MM.1S (cell line): ENCODE measurements around the gene FMN1.

Experiments used
- DNase-seq: peaks from one replicate; pipeline ENCODE4 v3.0.0-alpha.2; 2015
- H2AFZ ChIP-seq: fragments of 300-600 bp; sonication (generic); 2 replicates; pipeline ENCODE4 v1.6.0; 2016; ENCODE audit warnings: antibody characterized with exemption, low read length
- H3F3A ChIP-seq: fragments of 300-600 bp; sonication (generic); 2 replicates; pipeline ENCODE4 v1.6.1; 2016; ENCODE audit warnings: mild to moderate bottlenecking, antibody characterized with exemption, low read length, moderate library complexity, mixed read lengths; ENCODE audit not compliant: insufficient read depth
- H3K27ac ChIP-seq: fragments of 300-600 bp; sonication (generic); 2 replicates; pipeline ENCODE4 v1.5.1; 2016; ENCODE audit warnings: mild to moderate bottlenecking, low read length
- H3K27me3 ChIP-seq: fragments of 300-600 bp; sonication (generic); replicated peaks from 2 replicates; pipeline ENCODE4 v1.6.0; 2016; ENCODE audit warnings: low read length; ENCODE audit not compliant: insufficient read depth
- H3K36me3 ChIP-seq: fragments of 300-600 bp; sonication (generic); replicated peaks from 2 replicates; pipeline ENCODE4 v1.6.1; 2016; ENCODE audit warnings: mild to moderate bottlenecking, low read length, mixed read lengths; ENCODE audit not compliant: insufficient read depth
- H3K4me1 ChIP-seq: fragments of 300-600 bp; sonication (generic); 2 replicates; pipeline ENCODE4 v1.6.1; 2016; ENCODE audit warnings: low read length, mixed read lengths
- H3K4me2 ChIP-seq: fragments of 300-600 bp; sonication (generic); 2 replicates; pipeline ENCODE4 v1.6.0; 2016; ENCODE audit warnings: low read depth, low read length
- H3K4me3 ChIP-seq: fragments of 300-600 bp; sonication (generic); 2 replicates; pipeline ENCODE4 v1.5.1; 2016; ENCODE audit warnings: low read length, mixed read lengths
- H3K79me2 ChIP-seq: fragments of 300-600 bp; sonication (generic); 2 replicates; pipeline ENCODE4 v1.6.1; 2016; ENCODE audit warnings: mixed run types, low read length, mixed read lengths
- H3K9ac ChIP-seq: fragments of 300-600 bp; sonication (generic); 2 replicates; pipeline ENCODE4 v1.6.1; 2016; ENCODE audit warnings: low read length, mixed read lengths
- H3K9me2 ChIP-seq: fragments of 300-600 bp; sonication (generic); replicated peaks from 2 replicates; pipeline ENCODE4 v1.6.1; 2016; ENCODE audit warnings: mild to moderate bottlenecking, low read length, mixed read lengths; ENCODE audit not compliant: insufficient read depth
- H3K9me3 ChIP-seq: fragments of 300-600 bp; sonication (generic); replicated peaks from 2 replicates; pipeline ENCODE4 v1.6.1; 2016; ENCODE audit warnings: mild to moderate bottlenecking, low read length, mixed read lengths; ENCODE audit not compliant: insufficient read depth
- H4K20me1 ChIP-seq: fragments of 300-600 bp; sonication (generic); 2 replicates; pipeline ENCODE4 v1.6.1; 2016; ENCODE audit warnings: mild to moderate bottlenecking, low read length, moderate library complexity, mixed read lengths; ENCODE audit not compliant: insufficient read depth
- CTCF ChIP-seq: fragments of 300-600 bp; sonication (generic); IDR thresholded peaks from 2 replicates; pipeline ENCODE4 v1.5.1; 2016; ENCODE audit warnings: antibody characterized with exemption, low read length, mixed read lengths
- EZH2 ChIP-seq: fragments of 300-600 bp; sonication (generic); optimal IDR thresholded peaks from 2 replicates; pipeline ENCODE3; 2017; ENCODE audit warnings: low read depth, mild to moderate bottlenecking, antibody characterized with exemption, low read length, mixed read lengths
- EZH2phosphoT487 ChIP-seq: fragments of 300-600 bp; sonication (generic); IDR thresholded peaks from 2 replicates; pipeline ENCODE4 v1.6.1; 2018; ENCODE audit warnings: antibody characterized with exemption, low read length

FMN1 gene

GRCh38 chr15:32843219-32843815, 351.2 kb downstream of the FMN1 start:
- Histone ChIP-seq H3K4me3 (no peak overlapping the region), H4K20me1 (no peaks in the 10 kb centered on the region), H3K9me2 (no peaks in the 10 kb centered on the region), H3K9me3 (no peaks in the 10 kb centered on the region), H3K27ac (no peak overlapping the region), H2AFZ (no peak overlapping the region), H3K79me2 (no peaks in the 10 kb centered on the region), H3K36me3 (no peaks in the 10 kb centered on the region), H3K4me1 (no peaks in the 10 kb centered on the region), H3K4me2 (no peak overlapping the region), H3K9ac (no peak overlapping the region), H3F3A (no peaks in the 10 kb centered on the region), H3K27me3 (no peaks in the 10 kb centered on the region)
- TF ChIP-seq EZH2 (no peak), CTCF (no peak), EZH2phosphoT487 (no peak)
- no peak for DNase-seq

- H3K27ac ChIP-seq: no peak overlapping the region
Measured at GRCh38 chr15:32842081-32842480, 352.4 kb downstream of the FMN1 start.

GRCh38 chr15:32840507-32841245, 353.8 kb downstream of the FMN1 start:
- H3K9me3 ChIP-seq: no peaks in the 10 kb centered on the region
- H3K79me2 ChIP-seq: no peaks in the 10 kb centered on the region
- H3K36me3 ChIP-seq: no peaks in the 10 kb centered on the region
- H3K27ac ChIP-seq: no peak overlapping the region
- no peaks in the 10 kb centered on the region for H3K4me1 ChIP-seq
- H2AFZ ChIP-seq: no peak overlapping the region
- H3K4me3 ChIP-seq: no peak overlapping the region
- no peak for DNase-seq
- no peaks in the 10 kb centered on the region for H3F3A ChIP-seq
- no peak overlapping the region for H3K4me2 ChIP-seq
- no peak overlapping the region for H3K9ac ChIP-seq
- TF ChIP-seq EZH2 (no peak), EZH2phosphoT487 (no peak), CTCF (no peak)
- H4K20me1 ChIP-seq: no peaks in the 10 kb centered on the region
- no peaks in the 10 kb centered on the region for H3K27me3 ChIP-seq
- no peaks in the 10 kb centered on the region for H3K9me2 ChIP-seq

More at GRCh38 chr15:32842081-32842480, 352.4 kb downstream of the FMN1 start:
- H3K27me3 ChIP-seq: no peaks in the 10 kb centered on the region
- H3K4me2 ChIP-seq: no peak overlapping the region
- TF ChIP-seq CTCF (no peak), EZH2 (no peak), EZH2phosphoT487 (no peak)
- no peak overlapping the region for H3K9ac ChIP-seq
- no peaks in the 10 kb centered on the region for H3K4me1 ChIP-seq
- no peak overlapping the region for H2AFZ ChIP-seq
- no peaks in the 10 kb centered on the region for H3K79me2 ChIP-seq
- H3K9me3 ChIP-seq: no peaks in the 10 kb centered on the region
- no peaks in the 10 kb centered on the region for H3F3A ChIP-seq
- DNase-seq: no peak
- no peaks in the 10 kb centered on the region for H3K9me2 ChIP-seq
- no peaks in the 10 kb centered on the region for H3K36me3 ChIP-seq
- no peak overlapping the region for H3K4me3 ChIP-seq
- H4K20me1 ChIP-seq: no peaks in the 10 kb centered on the region
